Vagina (tissue), 2 donors: ENCODE measurements around the gene CPN2. TPM values are rescaled to one million over a fixed set of nuclear protein-coding genes. Genes with fewer than 3 reads are reported as not detected.

ENCODE experiments used
- DNase-seq, 2 donors: peaks; one replicate each; pipeline ENCODE4 v3.0.0-alpha.2; 2017; ENCODE audit errors: extremely low spot score in 2 of 2
- H3K27ac ChIP-seq: fragments of 200-600 bp; sonication (generic); one replicate; pipeline ENCODE4 v1.5.1; 2019
- H3K27me3 ChIP-seq: fragments of 200-600 bp; sonication (generic); one replicate; pipeline ENCODE4 v1.5.1; 2019
- H3K36me3 ChIP-seq, 2 donors: fragments of 200-600 bp; sonication (generic); one replicate each; pipeline ENCODE4 v1.5.1; 2017 to 2019
- H3K4me1 ChIP-seq: fragments of 200-600 bp; sonication (generic); one replicate; pipeline ENCODE4 v1.5.1; 2019
- H3K4me3 ChIP-seq, 2 donors: fragments of 200-600 bp; sonication (generic); 1 replicate in 1 of 2; 2 replicates in 1 of 2; pipeline ENCODE4 v1.5.1; 2016 to 2019
- H3K9me3 ChIP-seq: fragments of 200-600 bp; sonication (generic); one replicate; pipeline ENCODE4 v1.5.1; 2019
- CTCF ChIP-seq, 3 experiments: fragments of 450-650 bp in 2 of 3; fragments of 200-600 bp in 1 of 3; sonication (generic) in 1 of 3; IDR thresholded peaks; one replicate each; pipeline ENCODE4 v1.5.1; 2017 to 2019; ENCODE audit warnings: antibody characterized with exemption in 3 of 3, mild to moderate bottlenecking in 2 of 3, moderate library complexity in 2 of 3
- POLR2A ChIP-seq, 2 donors: fragments of 450-650 bp; IDR thresholded peaks; one replicate each; pipeline ENCODE4 v1.6.1; 2017; ENCODE audit warnings: antibody characterized with exemption in 2 of 2, mild to moderate bottlenecking in 2 of 2, moderate library complexity in 2 of 2
- POLR2AphosphoS5 ChIP-seq, 2 donors: sonication (generic); formaldehyde crosslinking; IDR thresholded peaks; one replicate each; pipeline ENCODE4 v1.9.0; 2017; ENCODE audit warnings: antibody characterized with exemption in 2 of 2, mild to moderate bottlenecking in 2 of 2, low read depth in 1 of 2; ENCODE audit not compliant: insufficient read depth in 1 of 2
- intact Hi-C: fragments of 100-400 bp; cut with DNase I; formaldehyde crosslinking; loops from one replicate; pipeline ENCODE4 v1.15.1; 2023
- total RNA-seq: library from RNA; depleted of rRNA; stranded (reverse); fragments of >200 nt; gene quantifications from one replicate; pipeline ENCODE4 v1.2.3, GENCODE V29; 2016

CPN2 gene
- total RNA-seq, 1 donor from 2014 or later: not detected

DNA sequence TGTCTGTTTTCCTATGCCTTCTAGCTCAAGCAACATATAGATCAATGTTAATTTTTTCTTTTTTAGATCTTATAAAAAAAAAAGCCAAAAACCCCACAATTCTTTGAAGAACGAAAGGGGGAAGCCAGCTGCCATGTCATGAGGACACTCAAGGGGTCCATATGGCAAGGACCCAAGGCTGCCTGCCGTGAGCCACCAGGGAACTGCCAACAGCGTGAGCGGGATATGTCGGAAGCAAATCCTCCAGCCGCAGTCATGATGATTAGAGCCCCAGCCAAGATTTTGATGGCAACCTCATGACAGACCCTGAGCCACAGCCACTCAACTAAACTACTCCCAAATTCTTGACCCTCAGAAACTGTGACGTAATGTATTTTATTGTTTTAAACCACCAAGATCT lies 41.4 kb upstream of the CPN2 start:
- no peak overlapping the region for H3K27ac ChIP-seq
- TF ChIP-seq POLR2A (IDR thresholded peaks at IDR 0.05) (no peak), POLR2AphosphoS5 (IDR thresholded peaks at IDR 0.05; ENCODE audit: insufficient read depth in 1 of 2, low read depth in 1 of 2) (no peak), CTCF (IDR thresholded peaks at IDR 0.05) (no peak)
- H3K27me3 ChIP-seq: no peaks in the 10 kb centered on the region
- no peaks in the 10 kb centered on the region for H3K36me3 ChIP-seq
- H3K4me3 ChIP-seq: no peak overlapping the region
- intact Hi-C loops: no loop called here
- H3K9me3 ChIP-seq: no peaks in the 10 kb centered on the region
- peaks cover 31% of the 10 kb centered on the region for H3K4me1 ChIP-seq
- no peak for DNase-seq

DNA sequence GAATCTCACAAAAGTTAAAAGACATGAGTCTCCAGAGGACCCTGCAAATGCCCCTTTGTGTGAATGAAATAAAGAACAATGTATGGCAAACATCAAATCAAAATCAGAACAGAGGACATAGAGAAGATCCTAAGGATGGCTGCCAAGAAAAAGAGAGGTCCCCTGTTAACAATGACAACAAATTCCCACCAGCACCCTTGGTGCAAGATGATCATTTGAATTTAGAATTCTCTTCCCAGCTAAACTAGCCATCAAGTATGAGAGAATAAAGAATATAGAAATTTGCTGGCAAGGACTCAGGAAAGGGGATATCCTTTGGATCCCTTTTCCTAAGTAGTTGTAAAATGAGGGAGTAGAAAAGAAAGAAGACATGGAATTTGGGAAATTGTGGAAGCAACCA lies 39.7 kb upstream of the CPN2 start:
- DNase-seq: no peak
- Histone ChIP-seq H3K9me3 (no peaks in the 10 kb centered on the region), H3K4me3 (no peak overlapping the region), H3K4me1 (peaks cover 14% of the 10 kb centered on the region), H3K27me3 (no peaks in the 10 kb centered on the region), H3K36me3 (no peaks in the 10 kb centered on the region), H3K27ac (no peak overlapping the region)
- intact Hi-C loops: no loop called here
- TF ChIP-seq CTCF (IDR thresholded peaks at IDR 0.05): no peak
- TF ChIP-seq POLR2A (IDR thresholded peaks at IDR 0.05): no peak
- no peak for TF ChIP-seq POLR2AphosphoS5 (IDR thresholded peaks at IDR 0.05; ENCODE audit: insufficient read depth in 1 of 2, low read depth in 1 of 2)

GRCh38 chr3:194389269-194389668 lies 38.1 kb upstream of the CPN2 start:
- Histone ChIP-seq H3K27ac (no peak overlapping the region), H3K36me3 (no peaks in the 10 kb centered on the region), H3K4me1 (no peaks in the 10 kb centered on the region), H3K9me3 (no peaks in the 10 kb centered on the region), H3K27me3 (no peaks in the 10 kb centered on the region), H3K4me3 (no peak overlapping the region)
- peak in 1 of 2 donors; percentile 62 for DNase-seq
- intact Hi-C loops: no loop called here
- TF ChIP-seq POLR2AphosphoS5 (IDR thresholded peaks at IDR 0.05; ENCODE audit: insufficient read depth in 1 of 2, low read depth in 1 of 2) (no peak), POLR2A (IDR thresholded peaks at IDR 0.05) (no peak), CTCF (IDR thresholded peaks at IDR 0.05) (no peak)

GRCh38 chr3:194387926-194388418 lies 36.8 kb upstream of the CPN2 start:
- H3K27me3 ChIP-seq: no peaks in the 10 kb centered on the region
- intact Hi-C loops: no loop called here
- no peaks in the 10 kb centered on the region for H3K4me1 ChIP-seq
- DNase-seq: no peak
- TF ChIP-seq CTCF (IDR thresholded peaks at IDR 0.05): no peak
- H3K36me3 ChIP-seq: no peaks in the 10 kb centered on the region
- no peak overlapping the region for H3K4me3 ChIP-seq
- H3K27ac ChIP-seq: no peak overlapping the region
- no peaks in the 10 kb centered on the region for H3K9me3 ChIP-seq

- H3K9me3 ChIP-seq: no peaks in the 10 kb centered on the region
- no peaks in the 10 kb centered on the region for H3K36me3 ChIP-seq
- DNase-seq: peak in 1 of 2 donors; percentile 62
- H3K4me3 ChIP-seq: no peak overlapping the region
- no peaks in the 10 kb centered on the region for H3K27me3 ChIP-seq
- intact Hi-C loops: no loop called here
- no peaks in the 10 kb centered on the region for H3K4me1 ChIP-seq
- no peak for TF ChIP-seq POLR2A (IDR thresholded peaks at IDR 0.05)
- TF ChIP-seq POLR2AphosphoS5 (IDR thresholded peaks at IDR 0.05; ENCODE audit: insufficient read depth in 1 of 2, low read depth in 1 of 2): no peak
- no peak for TF ChIP-seq CTCF (IDR thresholded peaks at IDR 0.05)
- H3K27ac ChIP-seq: no peak overlapping the region
These were observed 36.1 kb upstream of the CPN2 start for GRCh38 chr3:194387276-194387675.
